Fibroblast of skin of scalp (primary cell): Measurements from ENCODE around the gene HDDC3.
A peak's percentile ranks its signal among the peaks of the same experiment; 100 is the strongest.

ENCODE experiments used
- DNase-seq: peaks from one replicate; pipeline ENCODE4 v3.0.0-alpha.2; 2013

The HDDC3 gene

DNA sequence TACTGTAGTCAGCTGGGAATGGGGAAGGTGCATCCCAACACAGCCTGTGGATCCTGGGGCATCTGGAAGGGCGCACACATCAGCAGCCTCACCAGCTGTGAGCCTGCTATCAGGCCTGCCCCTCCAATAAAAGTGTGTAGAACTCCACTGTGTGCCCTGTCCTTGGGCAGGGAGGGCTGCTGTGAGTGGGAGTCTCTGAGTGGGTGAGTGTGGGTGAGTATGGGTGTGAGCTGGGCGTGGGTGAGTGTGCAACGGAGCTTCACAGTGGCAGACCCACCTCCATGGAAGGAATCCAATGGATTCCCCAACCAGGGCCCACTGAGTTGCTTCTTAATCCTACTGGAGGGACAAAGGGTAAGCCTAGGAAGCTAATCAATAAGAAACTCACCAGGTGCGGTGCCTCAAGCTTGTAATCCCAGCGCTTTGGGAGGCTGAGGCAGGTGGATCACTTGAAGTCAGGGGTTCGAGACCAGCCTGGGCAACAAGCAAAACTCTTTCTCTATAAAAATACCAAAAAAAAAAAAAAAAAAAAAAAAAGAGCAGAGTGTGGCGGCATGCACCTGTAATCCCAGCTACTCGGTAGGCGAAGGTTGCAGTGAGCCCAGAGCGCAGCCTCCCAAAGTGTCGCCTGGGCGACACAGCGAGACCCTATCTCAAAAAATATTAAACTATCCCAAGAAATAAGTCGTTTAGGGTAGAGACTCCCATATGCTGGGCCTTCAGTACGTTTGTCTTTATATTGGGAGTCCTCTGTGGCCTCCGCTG, 21.8 kb upstream of the HDDC3 start:
- DNase-seq = no peak

DNA sequence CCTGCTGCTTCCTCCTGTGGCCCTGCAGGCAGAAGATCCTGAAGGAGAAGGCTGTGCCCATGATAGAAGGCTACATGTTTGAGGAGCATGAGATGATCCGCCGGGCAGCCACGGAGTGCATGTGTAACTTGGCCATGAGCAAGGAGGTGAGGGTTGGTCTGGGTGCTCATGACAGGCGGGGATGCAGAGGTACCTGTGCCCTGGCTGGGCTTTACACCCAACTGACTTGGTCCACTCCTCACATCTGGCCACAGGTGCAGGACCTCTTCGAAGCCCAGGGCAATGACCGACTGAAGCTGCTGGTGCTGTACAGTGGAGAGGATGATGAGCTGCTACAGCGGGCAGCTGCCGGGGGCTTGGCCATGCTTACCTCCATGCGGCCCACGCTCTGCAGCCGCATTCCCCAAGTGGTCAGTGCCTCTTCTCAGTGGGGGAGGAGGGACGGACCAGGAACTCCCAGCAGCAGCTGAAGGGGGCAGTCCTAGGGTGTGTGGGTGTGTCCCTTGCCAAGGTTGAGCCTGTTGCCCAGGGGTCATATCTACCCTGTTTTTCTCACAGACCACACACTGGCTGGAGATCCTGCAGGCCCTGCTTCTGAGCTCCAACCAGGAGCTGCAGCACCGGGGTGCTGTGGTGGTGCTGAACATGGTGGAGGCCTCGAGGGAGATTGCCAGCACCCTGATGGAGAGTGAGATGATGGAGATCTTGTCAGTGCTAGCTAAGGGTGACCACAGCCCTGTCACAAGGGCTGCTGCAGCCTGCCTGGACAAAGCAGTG, 20.7 kb upstream of the HDDC3 start:
- DNase-seq = no peak

DNA sequence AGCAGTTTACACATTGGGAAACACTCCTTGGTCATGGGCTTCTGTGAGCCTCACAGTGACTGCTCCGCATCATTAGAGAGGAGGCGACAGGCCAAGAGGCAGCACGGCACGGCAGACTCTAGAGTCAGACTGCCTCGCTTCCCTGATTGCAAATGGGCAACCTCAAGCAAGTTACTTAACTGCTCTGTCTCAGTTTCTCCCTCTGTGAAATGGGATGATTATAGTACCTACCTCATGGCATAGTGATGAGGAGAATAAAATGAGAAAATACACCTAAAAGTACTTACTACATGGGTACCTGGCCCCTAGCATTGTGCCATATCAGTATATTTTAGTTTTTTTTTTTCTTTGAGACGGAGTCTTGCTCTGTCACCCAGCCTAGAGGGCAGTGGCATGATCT, 18.3 kb upstream of the HDDC3 start:
- no peak for DNase-seq

DNA sequence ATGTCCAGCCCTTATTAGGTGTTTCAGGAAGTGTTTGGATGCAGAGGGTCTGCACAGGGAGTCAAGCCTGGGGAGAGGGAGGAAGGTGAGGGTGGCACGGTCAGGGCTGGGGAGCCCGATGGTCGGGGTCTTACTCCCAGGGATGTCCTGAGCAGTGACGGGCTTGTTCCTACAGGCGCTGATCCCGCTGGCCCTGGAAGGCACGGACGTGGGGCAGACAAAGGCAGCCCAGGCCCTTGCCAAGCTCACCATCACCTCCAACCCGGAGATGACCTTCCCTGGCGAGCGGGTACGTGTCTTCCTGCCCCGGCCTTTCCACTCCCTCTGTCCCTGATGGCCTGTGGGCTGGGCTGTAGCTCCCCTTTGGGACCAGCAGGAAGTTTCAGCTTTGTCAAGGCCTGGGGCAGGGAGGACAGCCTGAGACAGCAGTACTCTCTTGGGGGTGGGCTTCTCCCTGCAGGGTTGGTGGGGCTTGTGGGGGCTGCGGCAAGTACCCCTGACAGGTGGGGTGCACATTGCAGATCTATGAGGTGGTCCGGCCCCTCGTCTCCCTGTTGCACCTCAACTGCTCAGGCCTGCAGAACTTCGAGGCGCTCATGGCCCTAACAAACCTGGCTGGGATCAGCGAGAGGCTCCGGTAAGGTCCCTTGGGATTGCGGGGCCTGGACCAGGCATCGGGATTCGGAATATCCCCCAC, 17.8 kb upstream of the HDDC3 start:
- no peak for DNase-seq

DNA sequence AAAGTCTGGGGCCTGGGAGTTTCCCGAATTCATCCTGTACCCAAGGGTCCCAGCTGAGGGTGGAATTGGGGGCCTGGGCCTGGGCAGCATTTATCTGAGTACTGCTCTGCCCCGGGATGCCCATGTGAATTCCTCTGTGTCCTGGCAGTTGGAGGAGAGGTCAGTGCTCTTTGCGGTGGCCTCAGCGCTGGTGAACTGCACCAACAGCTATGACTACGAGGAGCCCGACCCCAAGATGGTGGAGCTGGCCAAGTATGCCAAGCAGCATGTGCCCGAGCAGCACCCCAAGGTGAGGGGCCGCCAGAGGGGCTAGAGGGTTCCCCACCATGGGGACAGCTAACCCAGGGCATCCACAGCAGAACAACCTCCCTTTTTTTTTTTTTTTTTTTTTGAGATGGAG, 16.2 kb upstream of the HDDC3 start:
- no peak for DNase-seq

DNA sequence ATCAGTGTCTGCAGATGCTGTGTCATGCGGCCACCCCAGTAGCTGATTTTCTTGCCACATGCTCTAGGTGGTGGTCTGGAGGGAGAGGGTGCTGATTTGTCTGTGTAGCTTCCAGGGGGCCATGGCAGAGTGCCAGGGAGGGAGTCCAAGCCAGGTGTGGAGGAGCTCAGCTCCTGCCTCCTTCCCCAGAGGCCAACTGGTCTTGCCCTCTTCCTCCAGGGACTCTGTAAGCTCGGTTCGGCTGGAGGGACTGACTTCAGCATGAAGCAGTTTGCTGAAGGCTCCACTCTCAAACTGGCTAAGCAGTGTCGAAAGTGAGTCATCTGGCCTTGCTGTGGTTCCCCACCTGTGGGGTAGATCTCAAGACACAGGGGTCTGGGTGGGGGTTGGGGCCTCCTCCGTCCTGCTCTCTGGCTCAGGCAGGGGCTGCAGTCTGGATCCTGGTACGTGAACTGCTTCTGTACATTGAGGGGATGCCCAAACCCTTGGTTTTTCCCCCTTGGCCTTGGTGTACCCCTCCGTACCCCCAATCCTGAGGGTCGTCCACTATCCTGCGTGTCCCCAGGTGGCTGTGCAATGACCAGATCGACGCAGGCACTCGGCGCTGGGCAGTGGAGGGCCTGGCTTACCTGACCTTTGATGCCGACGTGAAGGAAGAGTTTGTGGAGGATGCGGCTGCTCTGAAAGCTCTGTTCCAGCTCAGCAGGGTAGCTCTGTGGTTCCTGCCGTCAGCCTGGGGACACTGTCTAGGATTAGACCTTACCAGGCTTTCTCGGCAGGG, 15.4 kb upstream of the HDDC3 start:
- DNase-seq = no peak

DNA sequence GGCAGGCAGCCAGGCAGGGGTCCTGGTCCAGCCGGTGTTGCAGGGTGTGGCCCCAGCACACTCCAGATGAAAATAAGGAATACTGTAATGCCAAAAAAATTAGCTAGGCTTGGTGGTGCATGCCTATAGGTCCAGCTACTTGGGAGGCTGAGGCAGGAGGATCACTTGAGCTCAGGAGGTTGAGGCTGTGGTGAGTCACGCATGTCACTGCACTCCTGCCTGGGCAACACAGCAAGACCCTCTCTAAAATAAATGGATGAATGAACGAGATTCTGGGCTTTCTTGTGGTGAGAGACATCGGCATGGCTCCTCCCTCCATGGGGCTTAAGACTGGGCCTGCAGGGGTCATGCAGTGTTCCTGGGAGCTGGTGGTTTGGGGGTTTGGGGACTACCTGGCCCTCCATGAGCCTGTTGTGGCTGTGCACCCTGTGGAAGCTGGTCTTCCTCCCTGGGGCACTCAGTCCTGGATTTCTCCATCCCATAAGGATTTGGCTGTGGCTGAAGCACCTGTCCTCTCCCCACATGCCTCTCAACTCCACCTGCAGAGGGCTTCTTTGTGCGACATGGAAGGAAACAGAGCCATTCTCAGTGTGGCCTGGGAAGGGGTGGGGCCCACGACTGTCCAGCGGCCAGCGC, 14.7 kb upstream of the HDDC3 start:
- DNase-seq = no peak

DNA sequence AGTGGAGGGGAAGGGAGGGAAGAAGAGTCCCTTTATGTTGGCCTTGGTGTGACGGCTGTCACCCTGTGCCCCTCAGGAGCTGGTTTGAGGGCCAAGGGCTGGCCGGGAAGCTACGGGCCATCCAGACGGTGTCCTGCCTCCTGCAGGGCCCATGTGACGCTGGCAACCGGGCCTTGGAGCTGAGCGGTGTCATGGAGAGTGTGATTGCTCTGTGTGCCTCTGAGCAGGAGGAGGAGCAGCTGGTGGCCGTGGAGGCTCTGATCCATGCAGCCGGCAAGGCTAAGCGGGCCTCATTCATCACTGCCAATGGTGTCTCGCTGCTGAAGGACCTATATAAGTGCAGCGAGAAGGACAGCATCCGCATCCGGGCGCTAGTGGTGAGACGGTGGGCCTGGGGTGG, 14.2 kb upstream of the HDDC3 start:
- DNase-seq = no peak

DNA sequence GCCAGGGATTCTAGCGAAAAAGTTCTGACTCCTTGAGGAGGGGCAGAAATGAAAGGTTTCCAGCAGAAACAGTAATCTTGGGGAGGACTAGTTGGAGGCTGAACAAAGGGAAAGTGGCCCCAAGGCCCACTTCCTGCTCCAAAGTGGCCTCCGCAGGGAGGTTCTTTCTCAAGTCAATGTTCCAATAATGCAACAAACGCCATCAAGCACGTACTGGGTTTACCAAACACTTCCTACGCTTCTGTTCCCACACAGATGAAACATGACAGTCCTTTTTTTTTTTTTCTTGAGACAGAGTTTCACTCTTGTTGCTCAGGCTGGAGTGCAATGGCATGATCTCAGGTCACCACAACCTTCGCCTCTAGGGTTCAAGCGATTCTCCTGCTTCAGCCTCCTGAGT, 12.7 kb upstream of the HDDC3 start:
- DNase-seq = no peak

DNA sequence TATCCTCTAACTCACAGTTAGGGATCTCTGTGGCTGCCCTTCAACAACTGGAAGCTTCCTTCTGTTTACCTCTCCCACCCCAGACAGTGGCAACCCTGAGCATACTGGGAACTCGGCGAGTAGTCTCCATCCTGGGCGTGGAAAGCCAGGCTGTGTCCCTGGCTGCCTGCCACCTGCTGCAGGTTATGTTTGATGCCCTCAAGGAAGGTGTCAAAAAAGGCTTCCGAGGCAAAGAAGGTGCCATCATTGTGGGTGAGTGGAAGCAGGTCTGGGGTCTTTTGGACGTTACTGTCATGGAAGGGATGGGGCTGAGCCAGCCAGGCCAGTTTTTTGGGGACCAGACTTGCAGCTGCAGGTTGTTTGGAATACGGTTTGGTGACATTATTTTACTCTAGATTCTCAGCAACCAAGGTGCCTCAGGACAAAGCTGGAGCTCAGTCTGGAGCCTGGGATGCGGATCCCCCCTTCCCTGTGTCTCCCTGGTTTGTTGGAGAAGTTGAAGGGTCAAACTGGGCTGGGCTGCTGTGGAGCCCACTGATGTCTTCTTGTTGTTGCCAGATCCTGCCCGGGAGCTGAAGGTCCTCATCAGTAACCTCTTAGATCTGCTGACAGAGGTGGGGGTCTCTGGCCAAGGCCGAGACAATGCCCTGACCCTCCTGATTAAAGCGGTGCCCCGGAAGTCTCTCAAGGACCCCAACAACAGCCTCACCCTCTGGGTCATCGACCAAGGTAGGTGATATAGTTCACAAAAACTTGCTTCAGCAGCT, 10.2 kb upstream of the HDDC3 start:
- DNase-seq = no peak

DNA sequence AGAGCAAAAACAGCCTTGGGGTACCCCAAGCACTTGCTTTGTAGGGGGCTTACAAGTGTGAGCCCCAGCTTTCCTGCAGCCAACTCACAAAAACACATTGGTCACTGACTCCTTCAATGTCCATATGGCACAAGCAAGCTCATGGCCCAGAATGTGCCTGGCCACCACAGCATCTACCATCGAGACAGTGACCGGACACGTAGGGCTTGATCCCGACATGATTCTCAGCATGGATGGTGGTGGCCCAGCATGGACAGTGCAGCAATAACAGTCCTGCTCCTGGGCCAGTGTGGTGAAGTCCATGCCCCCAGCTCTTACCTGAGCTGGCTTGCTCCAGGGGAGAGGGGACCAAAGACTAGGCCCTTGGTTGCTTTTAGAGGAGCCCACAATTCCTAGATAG, 8.7 kb upstream of the HDDC3 start:
- no peak for DNase-seq

DNA sequence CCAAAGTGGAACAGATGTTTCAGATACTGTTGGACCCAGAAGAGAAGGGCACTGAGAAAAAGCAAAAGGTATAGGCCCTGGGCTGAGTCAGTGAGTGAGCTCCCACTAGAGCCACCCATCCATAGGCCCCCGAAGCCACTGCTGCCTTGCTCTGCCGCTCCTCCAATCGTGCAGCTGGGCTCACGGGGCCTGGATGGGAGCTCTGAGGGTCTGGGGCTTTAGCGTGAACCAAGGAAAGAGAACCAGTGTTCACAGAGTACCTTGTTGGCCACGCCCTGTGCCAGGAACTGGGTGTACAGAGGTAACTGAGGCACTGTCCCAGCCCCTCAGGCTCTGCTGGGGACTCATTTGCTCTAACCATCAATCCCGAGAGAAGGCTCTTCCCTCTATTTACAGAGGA, 7.4 kb upstream of the HDDC3 start:
- DNase-seq = no peak

DNA sequence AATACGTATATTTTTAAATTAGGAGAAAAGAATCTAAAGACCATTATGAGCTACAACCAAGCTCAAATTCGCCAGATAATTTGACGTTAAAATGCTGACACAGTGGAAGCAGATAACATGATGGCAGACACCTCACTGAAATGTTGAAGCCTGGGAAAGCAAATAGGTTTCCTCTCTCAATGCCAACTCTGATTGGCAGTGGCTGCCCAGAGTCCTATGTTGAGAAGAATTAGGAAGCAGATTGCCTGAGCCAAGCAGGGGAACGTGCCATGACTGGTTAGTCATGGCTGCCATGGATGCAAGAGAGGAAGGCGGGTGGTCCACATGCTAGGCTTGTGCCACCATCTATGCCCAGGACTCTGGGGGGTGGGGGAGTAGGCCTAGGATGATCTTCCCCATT, 5.9 kb upstream of the HDDC3 start:
- DNase-seq = no peak

DNA sequence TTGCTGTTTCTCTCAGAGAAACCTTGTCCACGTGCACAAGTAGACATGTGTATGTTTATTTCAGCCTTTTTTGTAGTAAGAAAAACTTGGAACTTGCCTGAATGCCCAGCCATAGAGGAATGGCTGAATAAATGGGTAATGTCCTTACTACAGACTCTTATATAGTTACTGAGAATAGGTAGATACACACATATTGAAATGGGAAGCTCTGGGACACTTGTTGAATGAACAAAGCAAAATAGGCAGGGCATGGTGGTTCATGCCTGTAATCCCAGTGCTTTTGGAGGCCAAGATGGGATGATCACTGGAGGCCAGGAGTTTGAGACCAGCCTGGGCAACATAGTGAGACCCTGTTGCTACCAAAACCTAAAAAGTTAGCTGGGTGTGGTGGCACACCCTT, 4.5 kb upstream of the HDDC3 start:
- DNase-seq = no peak

DNA sequence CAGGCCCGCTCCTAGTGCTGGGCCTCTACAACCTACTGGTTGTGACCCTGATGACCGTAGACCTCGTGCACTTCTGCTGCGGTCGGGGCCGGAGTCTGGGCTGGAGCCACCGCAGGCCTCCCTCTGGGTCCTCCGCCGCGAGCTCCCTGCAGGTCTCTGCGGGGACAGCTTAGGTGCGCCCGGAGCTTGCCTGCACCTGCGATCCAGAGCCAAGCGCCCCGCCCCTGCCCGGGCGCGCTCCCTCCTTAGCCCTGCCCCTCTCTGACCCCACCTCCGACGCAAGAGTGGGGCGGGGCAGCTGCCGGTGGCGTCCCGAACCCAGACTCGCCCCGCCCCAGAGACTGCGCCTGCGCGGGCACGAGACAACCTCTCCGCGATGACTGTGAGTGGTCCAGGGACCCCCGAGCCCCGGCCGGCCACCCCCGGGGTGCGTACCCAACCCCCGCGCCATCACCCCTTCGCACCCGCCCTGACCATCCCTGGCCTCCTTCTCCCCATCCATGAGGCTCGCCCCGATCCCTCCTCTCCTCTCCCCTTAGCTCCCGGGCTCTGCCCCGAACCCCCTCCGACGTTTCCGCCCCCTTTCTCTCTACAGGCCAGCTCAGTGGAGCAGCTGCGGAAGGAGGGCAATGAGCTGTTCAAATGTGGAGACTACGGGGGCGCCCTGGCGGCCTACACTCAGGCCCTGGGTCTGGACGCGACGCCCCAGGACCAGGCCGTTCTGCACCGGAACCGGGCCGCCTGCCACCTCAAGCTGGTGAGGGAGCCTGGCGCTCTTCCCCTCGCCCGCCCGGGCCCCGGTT, 2.8 kb upstream of the HDDC3 start, which contains the start of gene UNC45A:
TSS of gene UNC45A (plus strand) at position 337 of the 803 bp plus-strand sequence. CDS start at position 377, 40 bp downstream.
- peak; percentile 84 for DNase-seq

DNA sequence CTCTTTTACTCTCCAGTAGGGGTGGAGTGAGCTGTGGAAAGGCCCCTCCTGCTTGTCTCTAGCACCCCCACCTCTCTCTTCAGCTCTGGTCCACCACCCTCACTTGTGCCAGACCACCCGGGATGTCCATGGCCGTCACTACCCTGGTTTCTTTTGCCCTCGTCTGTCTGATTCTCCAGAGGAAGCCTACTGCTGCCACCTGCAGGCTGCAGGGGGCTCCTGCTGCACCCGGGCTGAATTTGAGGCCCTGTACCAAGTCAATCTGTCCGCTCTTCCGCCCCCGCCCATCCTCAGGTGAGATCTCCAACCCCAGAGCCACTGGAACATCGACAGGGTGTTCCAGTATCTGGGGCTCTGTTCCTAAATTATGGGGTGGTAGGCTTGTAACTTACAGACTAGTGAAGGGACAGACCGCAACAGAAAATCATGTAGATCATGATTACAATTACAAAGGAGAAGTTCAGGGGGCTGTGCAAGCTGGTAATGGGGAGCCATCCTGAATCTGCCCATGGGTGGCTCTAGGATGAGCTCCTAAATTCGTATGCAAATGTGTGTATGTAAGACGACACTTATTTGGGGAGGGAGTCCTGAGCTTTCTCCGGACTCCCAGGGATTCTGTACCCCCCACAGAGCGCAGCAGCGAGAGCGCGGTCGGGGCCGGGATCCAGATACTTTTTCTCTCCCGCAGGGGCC, 2.1 kb upstream of the HDDC3 start:
- DNase-seq = peak; percentile 81

DNA sequence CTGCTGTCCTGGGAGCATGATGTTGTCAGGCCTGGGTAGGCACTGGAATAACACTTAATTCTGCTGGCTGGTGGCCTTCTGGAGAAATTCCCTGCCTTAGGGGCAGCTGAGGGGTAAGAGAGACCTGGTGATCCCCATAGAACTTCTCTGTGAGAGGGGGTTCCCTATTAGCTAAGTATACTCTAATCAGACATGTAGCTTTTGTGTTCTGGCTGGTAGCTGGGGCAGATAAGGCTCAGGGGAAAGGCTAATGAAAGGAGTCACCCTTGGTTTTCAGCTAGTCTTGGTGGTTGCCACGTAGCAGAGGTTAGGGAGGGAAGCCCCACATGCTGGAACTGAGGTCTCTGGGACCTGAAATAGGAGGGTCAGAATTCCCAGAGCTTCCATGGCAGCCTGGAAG, 952 bp upstream of the HDDC3 start:
- DNase-seq = no peak

DNA sequence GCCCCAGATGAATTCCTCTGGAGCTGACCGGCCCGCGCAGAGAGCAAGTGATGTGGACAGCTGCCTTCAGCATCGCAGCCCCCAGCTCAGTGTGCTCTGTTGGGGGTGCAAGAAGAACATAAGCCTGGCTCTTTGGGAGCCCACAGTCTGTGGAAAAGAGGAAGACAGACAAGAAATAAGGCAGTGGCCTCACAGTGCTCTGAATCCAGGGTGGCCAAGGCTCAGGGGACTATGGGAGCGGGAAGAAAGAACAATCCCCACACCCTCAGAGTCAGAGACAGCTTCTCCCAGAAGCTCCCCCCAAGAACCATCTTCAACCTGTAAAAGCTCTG, 277 bp upstream of the HDDC3 start:
- no peak for DNase-seq

DNA sequence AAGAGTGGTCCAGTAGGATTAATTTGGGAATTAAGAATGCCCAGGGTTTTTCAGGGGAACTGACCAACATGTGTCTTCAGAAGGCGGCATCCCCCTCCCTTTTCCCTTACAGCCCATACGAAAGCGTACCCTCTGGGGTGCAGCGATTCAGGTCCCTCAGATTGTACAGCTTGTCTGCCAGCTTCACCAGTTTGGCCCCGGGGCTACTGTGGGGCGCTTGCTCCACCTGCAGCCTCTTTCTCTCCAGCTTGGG, 848 bp downstream of the HDDC3 start:
- no peak for DNase-seq

DNA sequence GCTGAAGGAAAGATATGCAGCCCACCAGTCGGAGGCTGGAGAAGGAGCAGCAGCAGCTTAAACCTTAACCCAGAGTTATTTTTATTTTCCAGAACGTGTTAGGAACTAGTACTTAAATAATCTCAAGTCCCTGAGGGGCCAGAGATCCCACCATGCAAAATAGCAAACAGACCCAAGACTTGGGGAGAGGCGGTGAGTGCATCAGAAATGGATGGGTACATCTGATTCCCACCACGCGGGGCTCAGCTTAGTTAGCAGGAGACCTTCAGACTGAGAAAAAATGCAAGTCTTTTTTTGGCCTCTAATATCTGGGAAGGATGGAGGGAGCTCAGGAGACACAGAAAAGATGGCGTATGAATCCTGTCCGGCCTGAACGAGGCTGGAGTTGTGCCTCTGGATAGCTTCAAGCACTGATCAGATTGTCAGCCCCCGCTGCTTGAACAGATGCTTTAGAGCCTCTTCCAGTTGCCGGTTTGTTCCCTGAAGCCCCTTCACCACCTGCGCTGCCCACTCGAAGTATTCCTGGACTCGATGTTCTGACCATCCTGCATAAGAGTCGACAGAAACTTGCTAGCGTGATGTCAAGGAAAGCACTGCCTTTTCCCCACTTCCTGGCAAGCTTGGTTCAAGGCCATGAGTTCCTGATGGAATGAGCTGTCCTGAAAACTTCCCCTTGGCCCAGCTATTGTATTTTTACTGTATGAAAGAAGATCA, 1.3 kb downstream of the HDDC3 start:
- DNase-seq = no peak
